ENCODE measurements around the gene SH3PXD2A. TPM values are rescaled to one million over a fixed set of nuclear protein-coding genes. Genes with fewer than 3 reads are reported as not detected.

The SH3PXD2A gene
- total and polyA plus RNA-seq, 7 experiments from 2014 or later: 0.54 to 20.5 (median 9.9) TPM

GRCh38 chr10:103719036-103719435, 136.3 kb downstream of the SH3PXD2A start:
- DNase-seq (no peak), ATAC-seq (peak; percentile 26)
- peaks cover 0 to 2% (median 0%) of the 10 kb centered on the region in 5 donors for H3K27me3 Mint-ChIP-seq
- H3K4me1 ChIP-seq (ENCODE audit: control insufficient read depth in 2 of 2, insufficient read depth in 2 of 2, low read length in 2 of 2): peaks cover 0 to 9% of the 10 kb centered on the region in 2 donors
- ChIA-PET CTCF (interaction anchor here (0.6 kb wide), 1 partner anchor 105 kb away, joined by 3 read pairs; no protein-coding TSS in a partner anchor), POLR2A (no interaction called here)
- H3K4me3 Mint-ChIP-seq: no peak overlapping the region
- no peaks in the 10 kb centered on the region for H3K36me3 ChIP-seq (ENCODE audit: control insufficient read depth in 2 of 3, insufficient read depth in 3 of 3, low read length in 3 of 3)
- peaks cover 0 to 10% (median 5%) of the 10 kb centered on the region in 7 donors for H3K4me1 Mint-ChIP-seq
- no peaks in the 10 kb centered on the region for H3K9me3 Mint-ChIP-seq
- peak overlapping the region in 2 of 9 donors; percentile 10 to 48 for H3K27ac Mint-ChIP-seq
- no peak overlapping the region for H3K4me3 ChIP-seq (ENCODE audit: low read length)
- H3K9me3 ChIP-seq (ENCODE audit: control insufficient read depth in 2 of 3, low read length in 3 of 3): no peaks in the 10 kb centered on the region
- no peaks in the 10 kb centered on the region for H3K36me3 Mint-ChIP-seq
- no peak overlapping the region for H3K27ac ChIP-seq (ENCODE audit: low read depth, low read length)
- intact Hi-C loops (cut with micrococcal nuclease): no loop called here
- H3K27me3 ChIP-seq (ENCODE audit: control insufficient read depth in 2 of 2, insufficient read depth in 2 of 2, low read length in 2 of 2): no peaks in the 10 kb centered on the region

- Mint-ChIP-seq H3K27ac (peak overlapping the region in 1 of 9 donors; percentile 10), H3K4me3 (no peak overlapping the region), H3K9me3 (no peaks in the 10 kb centered on the region), H3K36me3 (no peaks in the 10 kb centered on the region), H3K4me1 (peaks cover 0 to 10% (median 6%) of the 10 kb centered on the region in 7 donors), H3K27me3 (peaks cover 0 to 2% (median 0%) of the 10 kb centered on the region in 5 donors)
- H3K9me3 ChIP-seq (ENCODE audit: control insufficient read depth in 2 of 3, low read length in 3 of 3): no peaks in the 10 kb centered on the region
- DNase-seq: no peak
- H3K4me3 ChIP-seq (ENCODE audit: low read length): no peak overlapping the region
- H3K36me3 ChIP-seq (ENCODE audit: control insufficient read depth in 2 of 3, insufficient read depth in 3 of 3, low read length in 3 of 3): no peaks in the 10 kb centered on the region
- H3K27ac ChIP-seq (ENCODE audit: low read depth, low read length): no peak overlapping the region
- H3K4me1 ChIP-seq (ENCODE audit: control insufficient read depth in 2 of 2, insufficient read depth in 2 of 2, low read length in 2 of 2): peaks cover 0 to 9% of the 10 kb centered on the region in 2 donors
- CTCF ChIA-PET: interaction anchor here (0.9 kb wide), 1 partner anchor 32 kb away, joined by 3 read pairs; no protein-coding TSS in a partner anchor
- no peaks in the 10 kb centered on the region for H3K27me3 ChIP-seq (ENCODE audit: control insufficient read depth in 2 of 2, insufficient read depth in 2 of 2, low read length in 2 of 2)
- no peak for ATAC-seq
- POLR2A ChIA-PET: no interaction called here
- intact Hi-C loops (cut with micrococcal nuclease): no loop called here
These were observed 137.1 kb downstream of the SH3PXD2A start for GRCh38 chr10:103718247-103718620.

- Histone ChIP-seq H3K4me3 (ENCODE audit: low read length) (no peak overlapping the region), H3K36me3 (ENCODE audit: control insufficient read depth in 2 of 3, insufficient read depth in 3 of 3, low read length in 3 of 3) (no peaks in the 10 kb centered on the region), H3K27me3 (ENCODE audit: control insufficient read depth in 2 of 2, insufficient read depth in 2 of 2, low read length in 2 of 2) (no peaks in the 10 kb centered on the region), H3K4me1 (ENCODE audit: control insufficient read depth in 2 of 2, insufficient read depth in 2 of 2, low read length in 2 of 2) (peaks cover 0 to 9% of the 10 kb centered on the region in 2 donors), H3K9me3 (ENCODE audit: control insufficient read depth in 2 of 3, low read length in 3 of 3) (no peaks in the 10 kb centered on the region), H3K27ac (ENCODE audit: low read depth, low read length) (no peak overlapping the region)
- intact Hi-C loops (cut with micrococcal nuclease): no loop called here
- Mint-ChIP-seq H3K4me3 (no peak overlapping the region), H3K36me3 (no peaks in the 10 kb centered on the region), H3K9me3 (no peaks in the 10 kb centered on the region), H3K4me1 (peaks cover 0 to 15% (median 8%) of the 10 kb centered on the region in 7 donors), H3K27me3 (peaks cover 0 to 2% (median 0%) of the 10 kb centered on the region in 5 donors), H3K27ac (peak overlapping the region in 1 of 9 donors; percentile 52)
- ChIA-PET POLR2A (no interaction called here), CTCF (interaction anchor here (0.7 to 1.4 kb wide), 4 partner anchors 32 to 147 kb away, joined by 3 to 4 read pairs (median 3); no protein-coding TSS in a partner anchor)
- DNase-seq: no peak
- no peak for ATAC-seq
These were observed 137.8 kb downstream of the SH3PXD2A start for GRCh38 chr10:103717341-103718246.

- DNase-seq (no peak), ATAC-seq (no peak)
- intact Hi-C loops (cut with micrococcal nuclease): no loop called here
- no peaks in the 10 kb centered on the region for H3K36me3 Mint-ChIP-seq
- no peaks in the 10 kb centered on the region for H3K36me3 ChIP-seq (ENCODE audit: control insufficient read depth in 2 of 3, insufficient read depth in 3 of 3, low read length in 3 of 3)
- H3K27me3 Mint-ChIP-seq: peaks cover 0 to 2% (median 0%) of the 10 kb centered on the region in 5 donors
- no peaks in the 10 kb centered on the region for H3K9me3 ChIP-seq (ENCODE audit: control insufficient read depth in 2 of 3, low read length in 3 of 3)
- H3K4me3 ChIP-seq (ENCODE audit: low read length): no peak overlapping the region
- no peaks in the 10 kb centered on the region for H3K27me3 ChIP-seq (ENCODE audit: control insufficient read depth in 2 of 2, insufficient read depth in 2 of 2, low read length in 2 of 2)
- no peaks in the 10 kb centered on the region for H3K9me3 Mint-ChIP-seq
- H3K27ac ChIP-seq (ENCODE audit: low read depth, low read length): no peak overlapping the region
- peaks cover 0 to 15% (median 8%) of the 10 kb centered on the region in 7 donors for H3K4me1 Mint-ChIP-seq
- no peak overlapping the region for H3K27ac Mint-ChIP-seq
- CTCF ChIA-PET: interaction anchor here (1.1 to 1.4 kb wide), 2 partner anchors 140 to 142 kb away, joined by 3 to 4 read pairs; no protein-coding TSS in a partner anchor
- H3K4me1 ChIP-seq (ENCODE audit: control insufficient read depth in 2 of 2, insufficient read depth in 2 of 2, low read length in 2 of 2): peaks cover 0 to 9% of the 10 kb centered on the region in 2 donors
- POLR2A ChIA-PET: no interaction called here
- no peak overlapping the region for H3K4me3 Mint-ChIP-seq
These were observed 138.9 kb downstream of the SH3PXD2A start for GRCh38 chr10:103716206-103717160.

- H3K27ac ChIP-seq (ENCODE audit: low read depth, low read length): no peak overlapping the region
- Mint-ChIP-seq H3K27ac (no peak overlapping the region), H3K4me1 (peaks cover 0 to 15% (median 8%) of the 10 kb centered on the region in 7 donors), H3K27me3 (peaks cover 0 to 2% (median 0%) of the 10 kb centered on the region in 5 donors), H3K4me3 (no peak overlapping the region), H3K9me3 (no peaks in the 10 kb centered on the region), H3K36me3 (no peaks in the 10 kb centered on the region)
- no peaks in the 10 kb centered on the region for H3K36me3 ChIP-seq (ENCODE audit: control insufficient read depth in 2 of 3, insufficient read depth in 3 of 3, low read length in 3 of 3)
- no peaks in the 10 kb centered on the region for H3K27me3 ChIP-seq (ENCODE audit: control insufficient read depth in 2 of 2, insufficient read depth in 2 of 2, low read length in 2 of 2)
- POLR2A ChIA-PET: no interaction called here
- H3K4me1 ChIP-seq (ENCODE audit: control insufficient read depth in 2 of 2, insufficient read depth in 2 of 2, low read length in 2 of 2): peaks cover 0 to 9% of the 10 kb centered on the region in 2 donors
- no peaks in the 10 kb centered on the region for H3K9me3 ChIP-seq (ENCODE audit: control insufficient read depth in 2 of 3, low read length in 3 of 3)
- no peak overlapping the region for H3K4me3 ChIP-seq (ENCODE audit: low read length)
- DNase-seq: no peak
- ATAC-seq: no peak
- CTCF ChIA-PET: interaction anchor here (0.7 to 5.0 kb wide), 3 partner anchors 141 to 151 kb away, joined by 5 to 48 read pairs (median 9); no protein-coding TSS in a partner anchor
- intact Hi-C loops (cut with micrococcal nuclease): no loop called here
These were observed 139.9 kb downstream of the SH3PXD2A start for GRCh38 chr10:103715430-103715829.
